ENCODE data around the gene DENND4A.
"Not testable (repeated sequence)": the region's sequence is repeated elsewhere in the genome, so short reads cannot be mapped to it uniquely, and the experiment has no call there.

The DENND4A gene

GRCh38 chr15:65789105-65789504 is 3.0 kb downstream of the DENND4A start:
- DNase-seq (ENCODE audit: low spot score) = no peak

GRCh38 chr15:65787260-65787659 is 4.8 kb downstream of the DENND4A start:
- no peak for DNase-seq (ENCODE audit: low spot score)

- no peak for DNase-seq (ENCODE audit: low spot score)
Observed at GRCh38 chr15:65785151-65785550, 6.9 kb downstream of the DENND4A start.

- DNase-seq (ENCODE audit: low spot score) = no peak
Observed at GRCh38 chr15:65783872-65784271, 8.2 kb downstream of the DENND4A start.

GRCh38 chr15:65782096-65782495 is 10.0 kb downstream of the DENND4A start:
- no peak for DNase-seq (ENCODE audit: low spot score)

- DNase-seq (ENCODE audit: low spot score) = not testable (repeated sequence)
Observed at GRCh38 chr15:65778701-65779100, 13.4 kb downstream of the DENND4A start.

- DNase-seq (ENCODE audit: low spot score) = no peak
Observed at GRCh38 chr15:65778269-65778668, 13.8 kb downstream of the DENND4A start.

GRCh38 chr15:65777843-65778242 is 14.2 kb downstream of the DENND4A start:
- DNase-seq (ENCODE audit: low spot score) = no peak

GRCh38 chr15:65777053-65777452 is 15.0 kb downstream of the DENND4A start:
- DNase-seq (ENCODE audit: low spot score) = peak; percentile 56

GRCh38 chr15:65773386-65774111 is 18.5 kb downstream of the DENND4A start:
- DNase-seq (ENCODE audit: low spot score) = no peak

GRCh38 chr15:65772930-65773329 is 19.2 kb downstream of the DENND4A start:
- DNase-seq (ENCODE audit: low spot score) = no peak

- DNase-seq (ENCODE audit: low spot score) = no peak
Observed at GRCh38 chr15:65771870-65772269, 20.2 kb downstream of the DENND4A start.

- no peak for DNase-seq (ENCODE audit: low spot score)
Observed at GRCh38 chr15:65769482-65769881, 22.6 kb downstream of the DENND4A start.

- DNase-seq (ENCODE audit: low spot score) = no peak
Observed at GRCh38 chr15:65767895-65768294, 24.2 kb downstream of the DENND4A start.

- no peak for DNase-seq (ENCODE audit: low spot score)
Observed at GRCh38 chr15:65767264-65767595, 24.9 kb downstream of the DENND4A start.

- DNase-seq (ENCODE audit: low spot score) = no peak
Observed at GRCh38 chr15:65766422-65767263, 25.4 kb downstream of the DENND4A start.

- DNase-seq (ENCODE audit: low spot score) = no peak
Observed at GRCh38 chr15:65765106-65765505, 27.0 kb downstream of the DENND4A start.

- DNase-seq (ENCODE audit: low spot score) = no peak
Observed at GRCh38 chr15:65762914-65763787, 28.9 kb downstream of the DENND4A start.

GRCh38 chr15:65762399-65762798 is 29.7 kb downstream of the DENND4A start:
- DNase-seq (ENCODE audit: low spot score) = no peak

- no peak for DNase-seq (ENCODE audit: low spot score)
Observed at GRCh38 chr15:65761210-65761926, 30.7 kb downstream of the DENND4A start.

- DNase-seq (ENCODE audit: low spot score) = no peak
Observed at GRCh38 chr15:65759441-65759840, 32.7 kb downstream of the DENND4A start.

- DNase-seq (ENCODE audit: low spot score) = no peak
Observed at GRCh38 chr15:65758242-65758641, 33.9 kb downstream of the DENND4A start.
